DOHH2 (cell line): Measurements from ENCODE around the gene CEP112.

Experiments
- CTCF ChIP-seq: fragments of 200-600 bp; sonication (generic); IDR thresholded peaks from one replicate; pipeline ENCODE4 v1.5.1; 2014; ENCODE audit warnings: antibody characterized with exemption, mild to moderate bottlenecking, low read depth, low read length; ENCODE audit not compliant: poor library complexity, severe bottlenecking
- EZH2phosphoT487 ChIP-seq: fragments of 200-600 bp; sonication (generic); IDR thresholded peaks from 2 replicates; pipeline ENCODE4 v1.6.1; 2017; ENCODE audit warnings: borderline replicate concordance, mild to moderate bottlenecking, antibody characterized with exemption, low read length, moderate library complexity, mixed read lengths

- no peak for TF ChIP-seq CTCF
- TF ChIP-seq EZH2phosphoT487, result no peak
Observed at GRCh38 chr17:65688307-65688706, 503.6 kb downstream of the CEP112 start.
